Stimulated activated naive CD8-positive, alpha-beta T cell treated with anti-CD3 and anti-CD28 coated beads, Interleukin-15, Interleukin-2, amounts not matched to agents 100 U/mL and 50 U/mL, for 24 hours (primary cell): ENCODE results near the gene PSD2.
"Not testable (repeated sequence)": the region's sequence is repeated elsewhere in the genome, so short reads cannot be mapped to it uniquely, and the experiment has no call there.

Experiments used
- ATAC-seq: fragments of 150-1000 bp; cut with Tn5 transposase; one replicate; pipeline ENCODE4 v1.10.0; 2021
- DNase-seq: peaks from one replicate; pipeline ENCODE4 v3.0.0; 2021

Gene PSD2

GRCh38 chr5:139792218-139792617, 3.4 kb upstream of the PSD2 start:
- DNase-seq (no peak), ATAC-seq (no peak)

GRCh38 chr5:139792655-139793054, 3.0 kb upstream of the PSD2 start:
- not testable (repeated sequence) for ATAC-seq, DNase-seq

GRCh38 chr5:139794067-139794846, 1.4 kb upstream of the PSD2 start:
- no peak for ATAC-seq

GRCh38 chr5:139796061-139796806, 626 bp downstream of the PSD2 start:
- no peak for ATAC-seq

More at GRCh38 chr5:139794067-139794846, 1.4 kb upstream of the PSD2 start:
- no peak for DNase-seq

GRCh38 chr5:139797335-139797734, 1.7 kb downstream of the PSD2 start:
- ATAC-seq, result no peak

More at GRCh38 chr5:139796061-139796806, 626 bp downstream of the PSD2 start:
- DNase-seq, result no peak

GRCh38 chr5:139797856-139798510, 2.4 kb downstream of the PSD2 start:
- ATAC-seq, result no peak
- no peak for DNase-seq

More at GRCh38 chr5:139797335-139797734, 1.7 kb downstream of the PSD2 start:
- DNase-seq, result no peak

DNA sequence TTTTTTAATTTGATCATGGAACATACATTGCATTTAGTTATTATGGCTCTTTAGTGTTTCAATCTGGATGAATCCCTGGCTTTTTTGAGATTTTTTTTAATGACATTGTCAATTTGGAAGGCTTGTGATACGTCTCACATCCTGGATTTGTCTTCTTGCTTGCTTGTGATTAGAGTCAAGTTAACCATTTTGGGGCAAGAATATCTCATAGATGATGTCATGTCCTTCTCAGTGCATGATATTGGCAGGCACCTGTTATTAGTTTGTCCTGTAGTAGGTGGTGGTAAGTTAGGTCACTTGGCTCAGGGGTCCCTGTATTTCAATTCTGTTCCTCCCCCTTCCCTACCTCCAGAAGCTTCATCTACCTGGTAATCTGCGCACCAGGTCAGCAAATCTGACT, 3.3 kb downstream of the PSD2 start:
- DNase-seq (no peak), ATAC-seq (no peak)

GRCh38 chr5:139799359-139799758, 3.8 kb downstream of the PSD2 start:
- DNase-seq (no peak), ATAC-seq (no peak)

DNA sequence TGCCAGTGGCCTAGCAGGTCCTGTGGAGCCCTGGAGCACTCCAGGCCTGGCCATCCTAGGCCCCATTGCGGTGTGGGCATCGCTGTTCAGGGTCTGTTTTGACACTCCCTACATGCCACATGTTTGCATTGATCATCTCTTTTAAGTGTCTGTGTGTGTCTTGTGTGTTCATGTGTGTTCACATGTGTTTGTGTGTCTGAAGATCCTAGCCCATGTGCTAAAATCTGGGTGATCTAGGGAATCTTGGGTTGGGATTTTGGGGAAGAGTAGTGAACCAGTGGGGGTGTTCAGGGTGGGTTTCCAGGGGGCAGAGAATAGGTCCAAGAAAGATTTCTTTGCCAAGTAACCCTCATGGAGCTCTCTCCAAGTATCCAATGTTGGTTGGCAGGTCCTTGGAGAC, 8.4 kb downstream of the PSD2 start:
- no peak for DNase-seq
- no peak for ATAC-seq

GRCh38 chr5:139804800-139805397, 9.3 kb downstream of the PSD2 start:
- no peak for DNase-seq
- ATAC-seq, result no peak

DNA sequence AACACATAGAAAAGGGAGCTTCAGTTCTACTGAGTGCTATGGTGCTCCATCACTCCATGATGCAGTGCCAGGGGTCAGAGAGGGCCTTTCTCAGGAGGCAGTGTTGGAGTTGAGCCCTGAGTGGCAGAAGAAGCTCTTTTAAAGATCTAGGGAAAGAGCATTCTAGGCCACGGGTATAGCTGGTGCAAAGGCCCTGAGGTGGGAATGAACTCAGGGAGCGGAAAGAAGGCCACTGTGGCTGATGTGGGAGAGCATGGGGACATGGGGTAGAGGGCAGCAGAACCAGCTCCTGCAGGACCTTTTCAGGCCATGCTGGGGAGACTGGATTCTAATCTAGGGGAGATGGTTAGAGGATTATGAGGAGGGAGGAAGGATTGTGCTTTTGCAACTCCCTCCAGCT, 9.9 kb downstream of the PSD2 start:
- ATAC-seq, result no peak
- DNase-seq, result no peak

DNA sequence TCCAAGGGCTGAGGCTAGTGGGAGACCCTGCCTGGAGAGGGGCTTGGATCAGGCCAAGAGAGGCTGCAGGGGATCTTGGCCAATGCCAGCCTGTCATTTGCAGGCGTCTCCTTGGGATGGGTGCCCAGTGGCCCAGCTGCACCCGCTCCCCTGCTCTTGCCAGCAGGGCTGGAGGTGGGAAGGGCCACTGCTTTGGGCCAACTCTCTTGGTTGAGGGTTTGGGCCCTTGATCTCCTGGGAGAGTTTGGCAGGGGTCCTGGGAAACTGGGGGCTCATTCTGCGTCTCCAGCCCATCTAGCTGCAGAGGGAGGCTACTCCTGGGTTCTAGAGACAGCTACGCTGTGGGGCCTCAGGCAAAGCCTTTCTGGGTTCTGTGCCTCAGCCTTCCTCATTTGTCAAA, 10.5 kb downstream of the PSD2 start:
- DNase-seq (no peak), ATAC-seq (no peak)

DNA sequence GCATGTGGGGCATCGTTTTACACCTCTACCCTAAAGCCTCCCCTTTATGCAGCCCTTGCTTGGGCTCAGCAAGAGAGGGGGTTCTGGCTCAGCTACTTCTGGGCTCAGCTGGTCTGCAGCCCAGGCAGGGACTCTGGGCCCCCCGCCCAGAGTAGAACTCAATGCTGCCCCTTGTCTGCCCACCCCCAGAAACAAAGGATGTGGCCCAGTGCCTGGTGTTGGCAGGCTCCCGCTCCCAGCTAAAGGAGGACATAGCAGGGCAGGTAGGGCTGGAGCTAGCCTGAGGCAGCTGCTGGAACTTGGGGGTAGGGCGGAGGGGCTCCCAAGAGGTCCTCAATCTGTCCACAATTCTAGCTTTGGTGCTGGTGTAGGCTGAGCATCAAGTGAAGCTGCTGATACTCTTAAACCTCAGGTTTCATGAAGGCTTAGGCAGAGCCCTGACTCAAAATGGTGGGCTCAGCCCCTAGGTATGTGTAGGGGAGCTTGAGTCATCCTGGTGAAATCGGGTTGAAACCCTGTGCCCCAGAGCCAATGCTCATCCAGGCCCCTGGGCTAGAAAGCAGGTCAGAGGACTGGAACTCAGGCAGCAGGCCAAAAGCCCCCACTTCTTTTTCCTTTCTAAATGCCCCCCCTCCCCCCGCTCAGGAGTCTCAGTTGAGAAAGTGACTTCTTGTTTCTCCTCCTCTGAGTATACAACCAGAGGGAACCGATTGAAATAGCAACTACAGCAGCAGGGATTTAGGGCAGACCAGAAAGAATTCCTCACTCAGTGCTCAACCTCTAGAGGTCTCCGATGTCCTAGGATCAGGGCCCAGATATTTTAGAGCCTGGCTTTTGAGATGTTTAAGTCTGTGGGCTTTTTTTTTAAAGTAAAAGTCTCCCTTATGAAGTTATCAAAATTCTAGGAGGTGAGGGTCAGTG, 11.4 kb downstream of the PSD2 start:
- DNase-seq, result no peak
- no peak for ATAC-seq

DNA sequence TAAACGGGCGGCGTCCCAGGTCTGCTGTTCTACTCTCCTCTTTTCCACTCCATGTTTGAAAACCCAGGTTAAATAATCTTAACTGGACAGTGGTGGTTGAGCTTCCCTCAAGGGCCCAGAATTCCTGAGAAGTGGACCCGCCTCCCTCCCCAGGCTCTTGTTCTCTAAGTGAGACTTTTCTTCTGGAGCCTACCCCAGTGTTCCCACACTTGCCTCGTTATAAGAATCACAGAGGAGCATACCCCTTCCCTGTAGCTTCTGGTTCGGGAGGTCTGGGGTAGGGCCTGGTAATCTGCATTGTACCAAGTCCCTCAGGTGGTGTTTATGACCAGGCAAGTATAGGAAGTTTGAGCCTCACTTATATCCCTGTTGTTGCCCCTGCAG, 12.0 kb downstream of the PSD2 start:
- DNase-seq (no peak), ATAC-seq (no peak)

GRCh38 chr5:139808481-139809330, 13.1 kb downstream of the PSD2 start:
- ATAC-seq (peak; percentile 59), DNase-seq (peak; percentile 63)

GRCh38 chr5:139809331-139809810, 13.8 kb downstream of the PSD2 start:
- no peak for ATAC-seq
- no peak for DNase-seq

DNA sequence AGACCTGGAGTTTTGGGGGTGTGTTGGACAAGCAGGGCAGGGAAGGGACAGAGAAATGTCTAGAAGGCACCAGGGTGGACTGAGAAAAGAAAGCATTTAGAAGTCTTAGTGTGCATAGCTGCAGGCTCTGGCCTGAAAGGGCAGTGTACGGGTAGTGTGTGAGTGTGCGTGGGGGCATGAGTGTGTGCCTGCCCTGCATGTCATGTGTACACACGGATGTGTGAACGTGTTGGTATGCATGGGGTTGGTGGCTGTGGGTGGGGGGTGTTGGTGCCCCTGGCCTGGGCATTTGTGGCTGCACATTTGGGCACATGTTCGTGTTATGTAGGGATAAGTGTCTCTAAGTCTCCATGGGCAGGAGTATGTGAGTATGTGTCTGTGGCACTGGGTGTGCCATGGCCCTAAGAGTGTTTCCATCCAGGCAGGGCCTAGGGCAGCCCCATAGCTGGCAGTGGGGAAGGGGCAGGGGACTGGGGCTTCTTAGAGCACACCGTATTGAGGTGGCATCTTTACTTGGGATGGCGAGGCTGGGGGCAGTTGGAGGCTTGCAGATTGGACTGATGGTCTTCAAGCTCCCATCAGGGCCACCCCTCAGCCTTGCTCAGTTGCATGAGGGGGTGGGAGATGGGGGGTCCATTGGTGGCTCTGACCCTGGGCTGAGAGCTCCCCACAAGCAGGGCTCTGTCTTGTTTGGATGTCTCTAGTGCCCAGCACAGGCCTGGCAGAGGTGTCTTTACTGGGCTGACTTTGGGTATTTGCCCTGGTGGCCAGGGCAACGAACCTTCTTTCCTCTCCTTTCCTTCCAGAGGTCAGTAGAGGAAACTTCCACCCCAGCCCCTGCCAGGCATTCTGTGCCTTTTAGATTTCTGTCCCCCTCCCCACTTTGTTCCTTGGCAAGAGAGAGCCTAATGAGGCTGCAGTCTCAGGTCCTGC, 15.0 kb downstream of the PSD2 start:
- ATAC-seq (no peak), DNase-seq (no peak)

GRCh38 chr5:139811274-139811607, 15.6 kb downstream of the PSD2 start:
- no peak for ATAC-seq

GRCh38 chr5:139812323-139812722, 16.7 kb downstream of the PSD2 start:
- no peak for DNase-seq
- ATAC-seq, result no peak

More at GRCh38 chr5:139811274-139811607, 15.6 kb downstream of the PSD2 start:
- no peak for DNase-seq
